Bone marrow (tissue), 2 donors: ENCODE data around the gene USP44.

Source experiments
- DNase-seq, 2 donors: peaks; one replicate each; lab custom pipeline; 2025; lab: John Stamatoyannopoulos, UW

The USP44 gene

DNA sequence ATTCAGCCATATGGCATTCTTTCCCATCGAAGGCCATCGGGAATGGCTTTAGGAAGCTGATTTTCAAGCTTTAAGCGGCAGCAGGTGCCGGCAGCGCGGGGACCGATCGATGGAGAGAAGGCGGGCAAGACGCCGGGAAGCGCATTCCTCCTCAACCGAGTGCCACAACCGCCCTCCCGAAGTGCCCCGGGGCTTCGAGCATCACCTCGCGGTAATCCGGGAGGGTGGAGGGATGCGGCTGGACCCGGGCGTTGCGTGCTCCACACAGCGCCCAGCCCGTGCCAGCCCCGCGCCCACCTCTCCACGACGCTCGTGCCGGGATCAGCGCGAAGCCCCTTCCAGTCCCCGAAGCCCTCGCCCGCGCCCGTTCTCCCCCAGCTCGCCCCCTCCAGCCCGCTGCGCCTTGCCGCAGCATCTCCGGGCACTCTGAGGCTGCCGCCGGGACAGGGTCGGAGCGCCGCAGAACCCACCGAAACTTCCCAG, 3.2 kb downstream of the USP44 start:
- no peak for DNase-seq

DNA sequence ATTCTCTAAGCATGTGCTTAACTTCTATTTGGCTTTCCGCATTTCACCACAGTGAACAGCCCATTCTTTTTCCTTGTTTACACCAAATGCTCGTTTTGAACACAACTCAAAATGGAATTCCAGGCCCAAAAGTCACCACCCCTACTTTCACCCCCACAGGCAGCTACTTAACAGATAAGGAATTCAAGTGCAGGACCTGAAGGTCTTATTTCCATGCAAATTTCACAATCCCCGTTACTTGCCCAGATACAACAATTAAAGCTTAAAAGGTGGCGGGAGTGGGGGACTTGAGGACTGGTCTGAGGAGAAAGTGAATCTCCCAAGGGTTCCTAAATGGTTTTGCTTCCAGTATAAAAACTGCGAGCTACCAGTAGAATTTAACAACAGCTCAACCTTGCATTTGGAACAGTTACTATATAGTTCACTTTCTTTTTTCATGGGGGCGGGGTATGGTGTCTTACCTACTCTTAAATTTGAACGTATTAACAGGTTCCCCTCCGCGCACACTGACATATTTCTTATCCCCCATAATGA, 3.7 kb downstream of the USP44 start:
- DNase-seq = no peak

DNA sequence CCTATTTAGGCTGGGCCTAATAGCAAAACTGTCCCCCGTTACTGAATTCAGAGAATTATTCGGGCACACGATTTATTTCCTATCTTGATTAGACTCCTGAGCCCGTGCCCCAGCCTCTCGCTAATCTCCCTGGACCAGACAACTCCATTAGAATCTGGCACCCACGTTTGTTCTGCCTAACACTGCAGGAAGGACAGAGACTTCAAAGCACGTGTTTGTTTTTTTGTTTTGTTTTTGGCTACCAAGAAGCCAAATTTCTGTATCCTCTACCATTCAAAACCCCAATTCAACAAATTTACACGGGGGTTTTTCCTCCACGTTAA, 4.8 kb downstream of the USP44 start:
- no peak for DNase-seq

DNA sequence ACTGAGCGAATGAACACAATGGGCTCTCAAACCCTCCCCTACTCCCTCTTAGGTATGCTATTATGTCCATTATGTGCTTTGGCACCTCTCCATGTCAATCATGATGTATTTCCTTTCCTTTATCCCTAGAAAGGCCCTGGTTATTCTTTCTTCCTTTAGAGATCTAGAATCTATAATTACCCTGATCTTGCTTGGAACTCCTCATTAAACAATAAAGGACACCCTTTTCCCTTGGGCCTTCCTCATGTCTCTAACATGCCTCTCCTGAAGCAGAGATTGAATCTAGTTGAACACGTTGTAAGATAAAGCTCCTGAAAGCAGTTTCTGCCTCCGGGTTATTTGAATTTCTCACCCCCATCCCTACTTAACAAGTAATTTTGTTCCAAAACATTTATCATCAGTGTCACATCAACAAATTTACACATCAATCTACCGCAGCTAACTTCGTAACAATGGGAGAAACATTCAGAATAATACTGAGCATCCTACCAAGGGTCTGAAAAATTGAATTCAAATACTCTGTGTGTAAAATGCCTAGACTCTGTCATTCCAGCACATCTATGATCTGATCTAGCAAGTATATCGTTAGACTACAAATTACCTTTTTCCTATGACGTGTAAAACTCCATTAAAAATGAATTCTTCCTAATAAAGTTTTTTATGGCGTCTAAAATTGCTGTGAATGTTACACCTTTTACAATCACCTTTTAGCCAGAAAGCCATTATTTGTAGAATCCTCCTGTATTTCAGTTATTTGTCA, 5.4 kb downstream of the USP44 start:
- no peak for DNase-seq

DNA sequence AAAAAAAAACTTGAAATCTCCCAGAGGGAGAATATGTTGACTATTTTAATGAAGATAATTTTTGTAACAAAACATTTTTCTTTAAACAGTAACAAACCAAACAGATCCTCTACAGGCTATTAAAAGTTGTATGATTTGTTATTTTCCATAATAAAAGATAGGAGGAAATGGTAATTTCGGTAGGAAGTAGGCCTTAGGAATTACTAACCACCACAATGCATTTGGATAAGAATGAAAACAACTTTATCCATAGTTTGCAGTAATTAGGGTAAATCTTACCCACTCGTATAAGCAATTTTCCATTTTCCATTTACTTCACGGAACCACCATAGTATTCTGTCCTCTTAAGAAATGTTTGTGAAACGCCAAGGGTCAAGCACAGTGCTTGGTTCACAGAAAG, 6.0 kb downstream of the USP44 start:
- DNase-seq = no peak

DNA sequence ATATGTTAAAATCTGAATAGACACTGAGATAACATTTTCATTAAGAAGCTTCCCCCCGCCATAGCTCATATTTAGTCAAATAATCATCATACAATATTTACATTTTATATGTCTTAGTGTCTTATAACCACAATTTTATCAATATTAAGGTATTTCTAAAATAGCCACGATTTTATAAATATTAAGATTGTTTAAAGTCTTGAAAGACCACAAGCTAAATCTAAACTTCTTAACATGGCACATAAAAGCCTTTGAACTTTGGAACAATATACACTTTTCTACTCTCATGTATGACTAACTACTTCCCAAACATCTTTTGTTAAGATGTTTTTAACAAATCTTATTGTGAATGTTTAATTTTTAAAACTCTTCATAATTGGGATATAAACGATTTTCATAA, 6.5 kb downstream of the USP44 start:
- no peak for DNase-seq

DNA sequence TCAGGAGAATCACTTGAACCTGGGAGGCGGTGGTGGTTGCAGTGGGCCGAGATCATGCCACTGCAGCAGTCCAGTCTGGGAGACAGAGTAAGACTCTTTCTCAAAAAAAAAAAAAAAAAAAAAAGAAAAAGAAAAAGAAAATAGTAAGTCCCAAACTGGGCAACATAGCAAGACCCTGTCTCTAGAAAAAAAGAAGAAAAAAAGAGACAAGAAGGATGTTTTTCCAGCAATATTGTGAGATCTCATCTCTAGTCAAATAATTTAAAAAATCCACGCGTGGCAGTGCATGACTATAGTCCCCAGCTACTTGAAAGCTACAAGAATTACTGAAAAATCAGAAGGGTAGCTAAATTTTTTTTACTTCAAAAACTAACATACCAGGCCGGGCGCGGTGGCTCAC, 8.0 kb downstream of the USP44 start:
- DNase-seq = no peak

DNA sequence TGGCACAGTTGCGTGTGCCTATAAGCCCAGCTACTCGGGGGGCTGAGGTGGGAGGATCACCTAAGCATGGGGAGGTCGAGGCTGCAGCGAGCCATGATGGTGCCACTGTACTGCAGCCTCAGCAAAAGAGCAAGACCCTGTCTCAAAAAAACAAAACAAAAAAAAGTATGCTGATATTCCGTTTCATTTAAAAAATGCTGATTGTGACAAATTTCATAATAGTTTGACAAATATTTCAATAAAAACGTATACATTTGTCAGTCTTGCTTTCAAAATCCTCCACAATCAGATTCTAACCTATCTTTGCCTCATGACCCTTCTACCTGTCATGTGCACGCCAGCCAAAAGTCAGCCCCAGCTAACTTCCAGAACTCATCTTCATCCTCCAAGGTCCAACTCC, 9.8 kb downstream of the USP44 start:
- no peak for DNase-seq

DNA sequence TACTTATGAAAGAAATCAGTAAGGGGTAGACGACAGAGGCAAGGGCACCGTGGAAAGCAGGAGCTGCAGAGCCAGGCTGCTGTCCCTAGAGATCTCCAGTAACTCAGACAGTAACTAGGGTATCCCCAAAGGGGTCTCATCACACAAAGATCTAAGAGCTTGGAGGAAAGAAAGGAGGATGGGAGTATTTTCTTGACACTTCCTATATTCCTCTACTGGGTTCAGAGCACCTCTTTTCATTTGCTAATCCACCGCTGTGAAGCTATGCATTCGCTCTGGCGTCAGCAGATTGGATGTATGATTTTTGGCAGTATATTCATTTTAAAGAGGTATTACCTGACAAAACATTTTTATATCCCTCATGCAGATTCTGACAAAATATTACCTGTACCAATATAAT, 12.6 kb downstream of the USP44 start:
- DNase-seq = no peak

DNA sequence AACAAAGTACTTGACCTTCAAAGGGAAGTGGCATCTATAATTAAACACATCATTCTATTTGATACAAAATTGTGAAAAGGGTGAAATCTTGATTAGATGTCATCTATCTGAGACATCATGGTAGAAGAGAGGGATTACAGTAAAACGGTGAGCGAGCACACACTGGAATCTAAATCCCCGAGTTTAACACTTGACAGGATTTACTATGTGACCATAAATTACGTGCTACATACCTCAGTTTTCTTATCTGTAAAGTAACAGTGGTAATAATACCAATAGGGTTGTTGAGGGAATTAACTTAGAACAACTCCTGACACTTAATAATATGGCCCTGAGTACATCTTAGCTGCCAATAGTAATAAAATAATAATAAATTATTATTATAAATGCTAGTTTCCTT, 13.3 kb downstream of the USP44 start:
- no peak for DNase-seq

DNA sequence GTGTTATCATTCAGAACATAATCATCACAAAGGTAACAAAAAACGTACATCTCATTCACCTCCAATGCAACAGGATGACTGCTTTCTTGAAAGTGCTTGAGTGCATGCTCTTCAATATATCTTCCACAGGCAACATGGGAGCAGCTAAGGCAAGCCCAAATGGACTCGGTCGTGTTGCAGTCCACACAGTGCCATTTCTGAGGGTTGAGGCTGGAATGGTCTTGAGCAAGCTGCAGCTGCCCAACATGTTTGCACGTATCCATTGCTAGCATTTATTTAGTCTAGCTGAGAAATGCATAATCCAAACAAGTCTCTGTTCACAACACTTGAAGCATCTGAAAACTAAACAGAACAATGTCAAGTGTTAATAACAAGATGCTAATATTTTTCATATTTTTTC, 17.3 kb downstream of the USP44 start:
- no peak for DNase-seq

DNA sequence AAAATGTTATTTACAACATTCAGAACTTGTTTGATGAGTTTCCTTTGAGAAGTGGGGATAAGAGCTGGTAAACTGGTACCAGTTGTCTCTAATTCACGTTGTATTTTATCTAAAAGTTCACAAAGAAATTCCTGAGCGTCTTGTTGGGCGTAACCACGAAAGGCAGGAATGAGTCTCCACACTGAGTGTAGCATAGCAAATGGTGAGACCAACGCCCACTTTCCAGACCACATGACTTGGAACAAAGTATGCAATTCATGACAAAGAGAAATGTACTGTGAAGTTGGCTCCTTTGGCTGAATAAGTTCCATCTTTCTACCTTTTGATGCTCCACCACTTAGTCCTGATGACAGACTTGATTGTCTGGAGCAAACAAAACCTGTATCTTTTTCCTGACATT, 18.4 kb downstream of the USP44 start:
- no peak for DNase-seq

DNA sequence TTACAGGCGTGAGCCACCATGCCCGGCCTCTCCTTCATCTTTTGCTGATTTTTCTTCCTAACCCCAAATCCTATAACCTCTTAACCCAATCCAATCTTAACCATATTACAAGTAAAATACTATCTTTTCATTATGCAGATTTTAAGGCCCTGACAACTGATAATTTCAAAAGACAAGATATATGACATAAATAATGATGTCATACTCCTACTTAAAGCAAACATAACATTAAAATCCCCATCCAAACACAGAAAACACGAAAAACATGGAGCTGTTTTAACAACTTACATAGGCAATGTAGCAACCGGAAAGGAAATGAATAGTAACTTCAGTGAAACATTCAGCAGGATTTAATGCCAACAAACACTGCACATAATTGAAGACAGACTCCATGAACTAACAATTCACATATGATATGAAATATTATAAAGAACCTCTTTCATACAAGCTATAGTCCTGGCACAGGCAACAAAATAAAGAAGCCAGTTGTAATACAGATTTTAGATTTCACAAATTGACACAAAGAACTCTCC, 21.5 kb downstream of the USP44 start:
- DNase-seq = no peak

DNA sequence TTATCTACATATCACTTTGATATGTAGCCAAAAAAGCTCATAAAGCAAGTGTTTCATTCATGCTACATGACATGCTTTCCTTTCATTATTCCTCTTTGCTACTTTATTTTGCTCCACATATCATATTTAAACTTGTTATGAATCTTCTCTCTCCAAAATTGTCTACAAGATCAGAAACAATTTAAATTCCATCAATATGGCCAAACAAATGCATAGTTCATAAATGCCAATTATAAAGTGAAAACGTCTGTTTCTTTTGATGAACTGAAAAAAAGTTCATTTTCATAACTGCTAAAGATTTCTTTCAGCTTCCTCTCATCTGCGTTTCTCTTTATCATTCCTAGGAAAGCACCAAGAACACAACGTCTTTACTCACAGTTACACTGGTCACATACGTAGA, 22.8 kb downstream of the USP44 start:
- DNase-seq = no peak

DNA sequence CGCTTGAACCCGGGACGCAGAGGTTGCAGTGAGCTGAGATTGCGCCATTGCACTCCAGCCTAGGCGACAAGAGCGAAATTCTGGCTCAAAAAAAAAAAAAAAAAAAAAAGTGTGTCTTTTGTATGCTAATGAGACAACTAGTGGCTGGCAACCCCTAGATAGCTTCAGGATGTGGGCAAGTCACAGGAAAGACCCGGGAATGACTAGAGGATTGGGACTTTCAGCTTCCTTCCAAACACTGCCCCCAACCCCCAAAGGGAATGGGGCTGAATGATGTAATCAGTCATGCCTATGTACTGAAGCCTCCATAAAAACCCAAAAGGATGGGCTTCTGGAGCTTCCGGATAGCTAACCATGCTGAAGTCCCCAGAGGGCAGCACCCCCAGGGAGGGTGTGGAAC, 28.6 kb downstream of the USP44 start:
- DNase-seq = no peak

DNA sequence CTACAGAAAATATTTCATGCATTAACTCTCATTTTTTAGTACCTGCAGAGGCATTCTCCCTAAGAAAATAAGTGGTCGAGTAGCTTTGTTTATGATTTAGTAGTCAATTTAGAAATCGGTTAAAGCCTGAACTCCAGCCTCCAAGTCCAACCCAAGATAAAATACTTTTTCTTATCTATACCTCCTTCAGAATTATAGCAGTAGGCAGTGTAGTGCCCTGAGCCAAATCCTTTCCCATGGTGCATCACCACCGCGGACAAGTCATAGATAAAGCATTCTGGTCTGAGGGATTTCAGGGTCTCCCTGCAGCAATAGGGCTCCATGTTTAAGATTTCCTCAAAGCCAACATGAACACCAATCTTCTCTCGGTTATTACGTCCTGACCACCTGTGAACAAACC, 30.5 kb downstream of the USP44 start:
- DNase-seq = no peak

DNA sequence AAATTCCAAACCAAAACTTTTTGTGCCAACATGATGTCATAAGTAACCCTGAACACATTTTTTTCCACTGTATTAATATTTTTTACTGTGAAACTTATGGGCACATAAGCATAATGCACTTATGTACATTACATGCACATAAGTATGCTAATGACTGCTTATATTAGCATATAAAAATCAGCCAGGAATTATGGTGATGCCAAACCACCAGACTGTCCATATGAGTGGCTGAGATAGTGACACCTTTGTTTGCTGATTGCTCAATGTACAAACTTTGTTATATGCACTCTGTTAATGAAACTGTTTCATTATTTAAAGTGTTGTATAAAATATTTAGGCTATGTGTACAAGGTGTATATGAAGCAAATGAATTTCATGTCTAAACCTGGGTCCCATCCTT, 32.3 kb downstream of the USP44 start:
- DNase-seq = no peak

DNA sequence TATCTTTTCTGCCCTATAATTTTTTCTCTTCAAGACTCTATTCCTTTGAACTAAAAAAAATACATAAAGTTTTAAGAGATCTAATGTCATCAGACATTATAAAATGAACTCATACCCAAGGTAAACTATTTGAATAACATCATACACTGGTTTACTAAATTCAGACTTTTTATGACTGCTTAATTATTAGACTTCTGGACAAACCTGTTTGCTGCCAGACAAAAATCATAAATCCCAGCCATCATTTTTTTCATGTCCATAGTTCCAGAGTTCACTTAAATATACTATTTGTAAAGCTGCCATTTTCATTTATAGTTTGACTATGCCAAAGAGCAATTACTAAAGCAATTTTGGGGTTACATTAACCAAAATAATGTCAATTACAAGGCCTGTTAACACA, 34.0 kb downstream of the USP44 start:
- DNase-seq = no peak

DNA sequence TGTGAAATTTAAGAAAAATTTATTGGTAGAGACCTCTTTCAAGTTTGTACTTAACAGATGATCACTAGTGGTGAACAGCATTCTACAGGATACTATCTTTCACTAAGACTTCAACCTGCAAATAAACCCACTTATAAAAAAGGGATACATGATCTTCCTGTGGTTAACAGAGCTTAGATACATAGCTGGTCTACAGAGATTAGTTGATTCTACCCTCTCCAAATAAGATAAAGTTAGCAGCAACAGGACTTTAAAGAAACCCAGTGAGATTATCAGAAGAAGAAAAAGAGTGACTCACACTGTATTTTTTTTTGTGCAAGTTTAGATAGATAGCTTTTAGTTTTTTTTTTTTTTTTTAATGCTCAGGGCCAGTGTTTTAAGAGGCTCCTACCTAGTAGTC, 34.5 kb downstream of the USP44 start:
- DNase-seq = no peak

DNA sequence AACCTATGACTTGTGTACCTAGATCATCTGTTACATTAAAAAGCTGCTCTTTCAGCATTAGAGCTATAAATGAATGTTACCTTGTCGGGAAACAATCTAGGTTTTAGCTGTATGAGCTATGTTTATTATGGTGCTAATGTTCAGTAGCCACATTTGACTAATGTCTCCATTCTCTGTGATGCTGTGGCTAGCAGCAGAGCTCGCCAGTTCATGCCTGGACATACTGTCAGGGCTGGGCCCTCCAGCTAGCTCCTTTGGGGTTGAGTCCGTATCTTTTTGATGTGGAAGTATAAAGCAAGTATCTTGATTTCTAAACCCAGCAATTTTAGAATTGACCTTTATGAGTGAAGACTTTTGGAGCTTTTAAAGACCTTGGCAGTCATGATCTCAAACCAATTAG, 36.1 kb downstream of the USP44 start:
- DNase-seq = no peak

DNA sequence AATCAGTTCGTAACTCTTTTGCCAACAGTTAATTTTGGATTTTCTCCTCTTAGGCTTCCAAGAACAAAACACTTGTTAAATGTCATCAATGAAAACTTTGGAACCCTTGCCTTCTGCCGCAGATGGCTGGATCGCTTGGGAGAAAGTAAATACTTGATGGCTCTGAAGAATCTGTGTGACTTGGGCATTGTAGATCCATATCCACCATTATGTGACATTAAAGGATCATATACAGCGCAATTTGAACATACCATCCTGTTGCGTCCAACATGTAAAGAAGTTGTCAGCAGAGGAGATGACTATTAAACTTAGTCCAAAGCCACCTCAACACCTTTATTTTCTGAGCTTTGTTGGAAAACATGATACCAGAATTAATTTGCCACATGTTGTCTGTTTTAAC, 37.7 kb downstream of the USP44 start:
- no peak for DNase-seq

DNA sequence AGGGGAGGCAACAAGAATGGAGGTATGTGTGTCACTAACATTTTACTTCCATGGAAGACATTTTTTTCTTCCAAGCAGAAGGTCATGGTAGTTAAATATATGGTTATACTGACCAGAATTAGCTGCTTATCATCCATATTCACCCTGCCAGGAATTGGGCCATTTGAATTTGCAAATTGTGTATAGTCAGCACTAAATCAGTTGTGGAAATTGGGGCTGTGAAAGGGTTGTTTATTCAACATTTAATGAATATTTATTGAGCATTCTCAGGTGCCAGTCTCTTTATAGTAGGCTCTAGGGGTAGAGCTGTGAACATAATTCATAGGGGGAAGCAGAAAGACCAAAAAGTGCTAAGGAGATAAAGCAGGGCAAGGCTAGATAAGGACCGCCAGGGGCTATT, 39.3 kb downstream of the USP44 start:
- DNase-seq = no peak

DNA sequence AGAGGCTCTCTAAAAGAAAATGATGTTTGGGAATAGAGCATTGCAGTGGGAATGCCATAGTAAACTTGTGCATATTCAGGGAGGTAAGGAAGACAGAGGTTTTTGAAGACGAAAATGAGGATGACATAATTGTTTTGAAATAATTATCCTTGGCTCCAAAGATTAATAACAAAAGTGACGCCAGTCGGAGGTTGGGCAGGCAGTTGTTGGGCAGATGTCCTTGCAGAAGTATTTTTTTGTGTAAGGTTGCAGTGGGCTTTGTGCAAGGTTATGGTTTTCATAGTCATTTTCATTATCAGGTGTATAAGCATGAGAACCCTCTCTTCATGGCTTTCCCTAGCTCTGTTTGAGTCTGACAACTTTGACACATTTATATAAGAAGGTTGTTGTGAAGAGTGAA, 42.0 kb downstream of the USP44 start:
- DNase-seq = no peak
